Measurements from ENCODE around the gene PPFIBP1. TPM values are rescaled to one million over a fixed set of nuclear protein-coding genes. Genes with fewer than 3 reads are reported as not detected.

Gene PPFIBP1
- total RNA-seq, 1 donor: 179 TPM

GRCh38 chr12:27516625-27517024 is 7.4 kb upstream of the PPFIBP1 start:
- Histone ChIP-seq H4K20me1 (ENCODE audit: insufficient read depth, low read length) (no peaks in the 10 kb centered on the region), H3K4me3 (ENCODE audit: insufficient read depth, low read length) (no peak overlapping the region), H3K4me1 (ENCODE audit: insufficient read depth, low read length) (peaks cover 15% of the 10 kb centered on the region), H3K36me3 (ENCODE audit: insufficient read depth, low read length) (no peaks in the 10 kb centered on the region), H3K27ac (ENCODE audit: low read depth, low read length) (no peak overlapping the region), H3K4me2 (ENCODE audit: insufficient read depth, low read length) (no peak overlapping the region), H3K27me3 (ENCODE audit: insufficient read depth, low read length) (no peaks in the 10 kb centered on the region), H3K9me3 (ENCODE audit: low read depth, low read length) (no peaks in the 10 kb centered on the region), H2AFZ (ENCODE audit: low read length) (no peak overlapping the region), H3K79me2 (ENCODE audit: insufficient read depth, low read length) (no peaks in the 10 kb centered on the region)
- DNase-seq (ENCODE audit: insufficient read length, low spot score, missing footprints): no peak
- TF ChIP-seq, protein P1, sequence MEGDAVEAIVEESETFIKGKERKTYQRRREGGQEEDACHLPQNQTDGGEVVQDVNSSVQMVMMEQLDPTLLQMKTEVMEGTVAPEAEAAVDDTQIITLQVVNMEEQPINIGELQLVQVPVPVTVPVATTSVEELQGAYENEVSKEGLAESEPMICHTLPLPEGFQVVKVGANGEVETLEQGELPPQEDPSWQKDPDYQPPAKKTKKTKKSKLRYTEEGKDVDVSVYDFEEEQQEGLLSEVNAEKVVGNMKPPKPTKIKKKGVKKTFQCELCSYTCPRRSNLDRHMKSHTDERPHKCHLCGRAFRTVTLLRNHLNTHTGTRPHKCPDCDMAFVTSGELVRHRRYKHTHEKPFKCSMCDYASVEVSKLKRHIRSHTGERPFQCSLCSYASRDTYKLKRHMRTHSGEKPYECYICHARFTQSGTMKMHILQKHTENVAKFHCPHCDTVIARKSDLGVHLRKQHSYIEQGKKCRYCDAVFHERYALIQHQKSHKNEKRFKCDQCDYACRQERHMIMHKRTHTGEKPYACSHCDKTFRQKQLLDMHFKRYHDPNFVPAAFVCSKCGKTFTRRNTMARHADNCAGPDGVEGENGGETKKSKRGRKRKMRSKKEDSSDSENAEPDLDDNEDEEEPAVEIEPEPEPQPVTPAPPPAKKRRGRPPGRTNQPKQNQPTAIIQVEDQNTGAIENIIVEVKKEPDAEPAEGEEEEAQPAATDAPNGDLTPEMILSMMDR (IDR thresholded peaks at IDR 0.05; ENCODE audit: extremely low read depth, low read depth, low read length): no peak

- TF ChIP-seq, protein P1 (IDR thresholded peaks at IDR 0.05; ENCODE audit: extremely low read depth, low read depth, low read length): no peak
- no peak for DNase-seq (ENCODE audit: insufficient read length, low spot score, missing footprints)
- no peak overlapping the region for H3K4me3 ChIP-seq (ENCODE audit: insufficient read depth, low read length)
- H3K27ac ChIP-seq (ENCODE audit: low read depth, low read length): no peak overlapping the region
- peaks cover 14% of the 10 kb centered on the region for H3K4me1 ChIP-seq (ENCODE audit: insufficient read depth, low read length)
- no peaks in the 10 kb centered on the region for H3K9me3 ChIP-seq (ENCODE audit: low read depth, low read length)
- no peak overlapping the region for H2AFZ ChIP-seq (ENCODE audit: low read length)
- H3K36me3 ChIP-seq (ENCODE audit: insufficient read depth, low read length): no peaks in the 10 kb centered on the region
- no peaks in the 10 kb centered on the region for H3K79me2 ChIP-seq (ENCODE audit: insufficient read depth, low read length)
- no peaks in the 10 kb centered on the region for H4K20me1 ChIP-seq (ENCODE audit: insufficient read depth, low read length)
- no peak overlapping the region for H3K4me2 ChIP-seq (ENCODE audit: insufficient read depth, low read length)
- no peaks in the 10 kb centered on the region for H3K27me3 ChIP-seq (ENCODE audit: insufficient read depth, low read length)
Measured at GRCh38 chr12:27517546-27517945, 6.5 kb upstream of the PPFIBP1 start.

- Histone ChIP-seq H3K27me3 (ENCODE audit: insufficient read depth, low read length) (no peaks in the 10 kb centered on the region), H3K27ac (ENCODE audit: low read depth, low read length) (no peak overlapping the region), H3K4me1 (ENCODE audit: insufficient read depth, low read length) (peaks cover 18% of the 10 kb centered on the region), H2AFZ (ENCODE audit: low read length) (no peak overlapping the region), H4K20me1 (ENCODE audit: insufficient read depth, low read length) (no peaks in the 10 kb centered on the region), H3K36me3 (ENCODE audit: insufficient read depth, low read length) (no peaks in the 10 kb centered on the region), H3K4me3 (ENCODE audit: insufficient read depth, low read length) (no peak overlapping the region), H3K79me2 (ENCODE audit: insufficient read depth, low read length) (peaks cover under 1% of the 10 kb centered on the region), H3K9me3 (ENCODE audit: low read depth, low read length) (no peaks in the 10 kb centered on the region), H3K4me2 (ENCODE audit: insufficient read depth, low read length) (no peak overlapping the region)
- DNase-seq (ENCODE audit: insufficient read length, low spot score, missing footprints): no peak
- TF ChIP-seq, protein P1 (IDR thresholded peaks at IDR 0.05; ENCODE audit: extremely low read depth, low read depth, low read length): no peak
Measured at GRCh38 chr12:27517961-27518665, 5.9 kb upstream of the PPFIBP1 start.

- Histone ChIP-seq H3K27me3 (ENCODE audit: insufficient read depth, low read length) (no peaks in the 10 kb centered on the region), H3K4me2 (ENCODE audit: insufficient read depth, low read length) (peak overlapping the region; percentile 43), H3K27ac (ENCODE audit: low read depth, low read length) (peak overlapping the region; percentile 41), H3K36me3 (ENCODE audit: insufficient read depth, low read length) (no peaks in the 10 kb centered on the region), H4K20me1 (ENCODE audit: insufficient read depth, low read length) (peaks cover 2% of the 10 kb centered on the region), H3K79me2 (ENCODE audit: insufficient read depth, low read length) (peaks cover 24% of the 10 kb centered on the region), H2AFZ (ENCODE audit: low read length) (peak overlapping the region; percentile 68), H3K9me3 (ENCODE audit: low read depth, low read length) (no peaks in the 10 kb centered on the region), H3K4me3 (ENCODE audit: insufficient read depth, low read length) (peak overlapping the region; percentile 2), H3K4me1 (ENCODE audit: insufficient read depth, low read length) (peaks cover 27% of the 10 kb centered on the region)
- TF ChIP-seq, protein P1 (IDR thresholded peaks at IDR 0.05; ENCODE audit: extremely low read depth, low read depth, low read length): no peak
- no peak for DNase-seq (ENCODE audit: insufficient read length, low spot score, missing footprints)
Measured at GRCh38 chr12:27521066-27521465, 2.9 kb upstream of the PPFIBP1 start.
